ENCODE data around the gene OPCML. TPM values are rescaled to one million over a fixed set of nuclear protein-coding genes. Genes with fewer than 3 reads are reported as not detected.

The OPCML gene
- total and polyA plus RNA-seq, 4 donors = under 0.01 to 0.01 TPM; not detected in 2

DNA sequence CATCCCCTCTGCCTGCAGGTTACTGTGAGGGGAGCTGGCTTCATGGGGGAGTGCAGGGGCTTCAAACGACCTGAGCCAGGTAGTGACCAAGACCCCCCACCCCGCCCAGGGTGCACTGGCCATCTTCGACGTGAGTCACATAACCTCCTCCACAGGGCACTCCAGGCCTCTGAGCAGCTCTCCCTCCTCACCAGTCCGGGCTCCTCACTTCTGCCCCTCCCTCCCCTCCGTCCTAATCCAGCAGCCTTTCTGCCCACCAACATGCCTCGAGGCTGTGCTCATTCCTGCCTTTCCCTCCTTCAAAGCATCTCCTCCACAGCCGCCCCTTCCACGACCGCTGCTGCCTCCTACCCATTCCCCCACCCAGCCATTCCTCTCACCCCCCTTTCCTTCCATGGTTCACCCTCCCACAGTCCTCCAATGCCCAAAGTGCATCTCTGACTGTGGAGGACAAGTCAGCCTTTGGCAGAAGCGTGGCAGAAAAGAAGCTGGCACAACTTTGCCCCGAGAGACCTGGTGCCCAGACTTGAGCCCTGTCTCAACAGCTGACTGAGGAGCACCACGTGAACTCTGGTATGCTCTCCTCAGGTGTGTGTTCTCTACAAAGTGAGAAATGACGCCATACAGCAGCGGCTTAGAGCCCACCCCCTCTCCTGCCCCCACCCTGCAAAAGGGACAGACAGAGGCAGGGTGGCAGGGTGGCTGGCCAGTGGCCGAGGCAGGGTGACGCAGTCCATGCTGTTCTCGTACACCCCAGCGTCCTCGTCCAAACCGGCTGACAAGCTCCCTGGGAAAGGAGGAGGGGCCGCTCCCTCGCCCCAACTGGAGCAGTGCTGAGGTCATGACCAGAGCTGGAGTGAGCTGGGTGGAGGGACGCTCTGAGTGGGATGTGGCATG, 30.4 kb downstream of the OPCML start:
- no peaks in the 10 kb centered on the region for H3K36me3 ChIP-seq (ENCODE audit: control insufficient read depth in 4 of 4, insufficient read depth in 3 of 4, low read depth in 1 of 4, low read length in 3 of 4)
- DNase-seq (ENCODE audit: low spot score) = no peak
- H3K4me3 ChIP-seq (ENCODE audit: low read depth in 1 of 3, low read length in 3 of 3) = no peak overlapping the region
- H3K27ac ChIP-seq (ENCODE audit: low read depth in 1 of 2, low read length in 2 of 2) = no peak overlapping the region
- peaks cover 0 to 2% (median 1%) of the 10 kb centered on the region in 4 donors for H3K4me1 ChIP-seq (ENCODE audit: control insufficient read depth in 4 of 4, insufficient read depth in 4 of 4, low read length in 3 of 4)
- TF ChIP-seq EGR1 (IDR thresholded peaks at IDR 0.05; ENCODE audit: low read depth in 2 of 2) (no peak), HNF4G (IDR thresholded peaks at IDR 0.05) (no peak), RAD21 (IDR thresholded peaks at IDR 0.05) (no peak), MAX (IDR thresholded peaks at IDR 0.05) (no peak), REST (IDR thresholded peaks at IDR 0.05) (no peak), RXRA (IDR thresholded peaks at IDR 0.05) (no peak), ZBTB33 (IDR thresholded peaks at IDR 0.05) (no peak), NR2F2 (IDR thresholded peaks at IDR 0.05) (no peak), TAF1 (conservative IDR thresholded peaks at IDR 0.05) (no peak), JUND (IDR thresholded peaks at IDR 0.05) (no peak), HNF4A (conservative IDR thresholded peaks at IDR 0.05) (no peak), YY1 (IDR thresholded peaks at IDR 0.05) (no peak), FOXA2 (IDR thresholded peaks at IDR 0.05) (no peak), SP1 (IDR thresholded peaks at IDR 0.05) (no peak), FOXA1 (IDR thresholded peaks at IDR 0.05) (no peak), ATF3 (IDR thresholded peaks at IDR 0.05) (no peak), GABPA (IDR thresholded peaks at IDR 0.05 in 1 of 2, conservative IDR thresholded peaks at IDR 0.05 in 1 of 2) (no peak), CTCF (IDR thresholded peaks at IDR 0.05; ENCODE audit: low read depth, low read length, missing input control) (no peak)
- H3K9ac ChIP-seq (ENCODE audit: low read depth in 1 of 2, low read length in 2 of 2) = no peak overlapping the region
- H3K27me3 ChIP-seq (ENCODE audit: control insufficient read depth in 4 of 4, insufficient read depth in 4 of 4, low read length in 3 of 4) = no peaks in the 10 kb centered on the region
- 50% methylated on average over 24 of the region's 24 CpGs for WGBS
- no peaks in the 10 kb centered on the region for H3K9me3 ChIP-seq (ENCODE audit: control insufficient read depth in 4 of 4, low read length in 3 of 4)
